ENCODE measurements around the gene FMO2. TPM values are rescaled to one million over a fixed set of nuclear protein-coding genes. Genes with fewer than 3 reads are reported as not detected.

The FMO2 gene
- total and polyA plus RNA-seq, 10 of the 15 experiments (the other 5 are each of a cell fraction or from before 2014, with no cell fraction given): not detected

- Histone ChIP-seq H3K4me3 (no peak overlapping the region), H4K20me1 (ENCODE audit: control insufficient read depth, insufficient read depth) (no peaks in the 10 kb centered on the region), H3K9ac (ENCODE audit: control insufficient read depth, insufficient read depth, low read length) (no peak overlapping the region), H3K9me3 (replicated peaks; ENCODE audit: control insufficient read depth, insufficient read depth, low read length) (no peaks in the 10 kb centered on the region), H3K27me3 (replicated peaks in 1 of 2; ENCODE audit: control insufficient read depth in 2 of 2, insufficient read depth in 2 of 2, low read length in 1 of 2) (no peaks in the 10 kb centered on the region), H3K4me2 (ENCODE audit: control insufficient read depth, insufficient read depth) (no peak overlapping the region), H3K36me3 (ENCODE audit: control insufficient read depth in 2 of 2, insufficient read depth in 2 of 2, low read length in 1 of 2) (no peaks in the 10 kb centered on the region), H3K27ac (ENCODE audit: control insufficient read depth, insufficient read depth) (no peak overlapping the region), H3K79me2 (ENCODE audit: control insufficient read depth, insufficient read depth, low read length) (no peaks in the 10 kb centered on the region), H2AFZ (ENCODE audit: control insufficient read depth, low read depth, low read length) (no peak overlapping the region), H3K4me1 (ENCODE audit: control insufficient read depth, insufficient read depth, low read length) (no peaks in the 10 kb centered on the region)
- ATAC-seq: no peak
- no TSS peak for BruUV-seq (replicated peaks)
- intact Hi-C loops (cut with micrococcal nuclease; ENCODE audit: unreplicated experiment) (no loop called here), in situ Hi-C loops (cut with MboI) (no loop called here)
- POLR2A ChIA-PET: no interaction called here
- TF ChIP-seq ZSCAN29 (IDR thresholded peaks at IDR 0.05): no peak
- no peak for TF ChIP-seq MYC (IDR thresholded peaks at IDR 0.05; ENCODE audit: insufficient read depth, insufficient read length, insufficient replicate concordance, low read length, severe bottlenecking)
- no peak for TF ChIP-seq SIN3A (IDR thresholded peaks at IDR 0.05; ENCODE audit: low read depth, low read length)
- no peak for TF ChIP-seq FOXM1 (IDR thresholded peaks at IDR 0.05; ENCODE audit: low read depth, low read length)
- TF ChIP-seq JUND (IDR thresholded peaks at IDR 0.05; ENCODE audit: low read depth, low read length): no peak
- no peak for TF ChIP-seq BCL3 (IDR thresholded peaks at IDR 0.05; ENCODE audit: borderline replicate concordance, insufficient read depth, low read depth, low read length, poor library complexity, severe bottlenecking)
- no peak for TF ChIP-seq NBN (IDR thresholded peaks at IDR 0.05)
- TF ChIP-seq GATAD2B (conservative IDR thresholded peaks at IDR 0.05; ENCODE audit: low read depth): no peak
- TF ChIP-seq MYB (IDR thresholded peaks at IDR 0.05; ENCODE audit: borderline replicate concordance, low read depth, low read length): no peak
- DNase-seq (ENCODE audit: low read depth, low spot score): no peak
- CTCF ChIA-PET: interaction anchor here (1.7 kb wide), 1 partner anchor 11 kb away, joined by 4 read pairs; no protein-coding TSS in a partner anchor
- WGBS (ENCODE audit: insufficient coverage, insufficient replicate concordance, low lambda C conversion rate, missing lambda C conversion rate): 0% methylated on average over 3 of the region's 3 CpGs
- RAD21 ChIA-PET (ENCODE audit: unreplicated experiment): interaction anchor here (1.1 kb wide), 1 partner anchor 117 kb away, joined by 3 read pairs; no protein-coding TSS in a partner anchor
- SMC1A ChIA-PET (ENCODE audit: uncharacterized antibody, unreplicated experiment): interaction anchor here (1.0 kb wide), 1 partner anchor 29 kb away, joined by 4 read pairs; no protein-coding TSS in a partner anchor
- no peak for FAIRE-seq
Measured at GRCh38 chr1:171198081-171198480, 13.0 kb downstream of the FMO2 start.

All from GM12878 (cell line).